GM12878 (cell line): Measurements from ENCODE around the gene CERT1.

Source experiments
- EZH2 ChIP-seq: IDR thresholded peaks from 2 replicates; pipeline ENCODE4 v1.6.1; 2012; ENCODE audit warnings: low read depth, mild to moderate bottlenecking, control low read depth, inconsistent platforms, low read length, borderline replicate concordance; ENCODE audit not compliant: control insufficient read depth
- MXI1 ChIP-seq: fragments of 150-350 bp; IDR thresholded peaks from 2 replicates; pipeline ENCODE4 v1.6.1; 2011; ENCODE audit warnings: low read depth, mild to moderate bottlenecking, inconsistent platforms, low read length, improper control_type of control experiment
- NR2F1 ChIP-seq: fragments of 450-650 bp; conservative IDR thresholded peaks from 2 replicates; pipeline ENCODE4 v1.6.1; 2017; ENCODE audit warnings: mild to moderate bottlenecking
- POLR2A ChIP-seq: IDR thresholded peaks from 2 replicates; pipeline ENCODE4 v1.6.1; 2011; ENCODE audit warnings: low read depth, mild to moderate bottlenecking, low read length
- YY1 ChIP-seq: IDR thresholded peaks from 2 replicates; pipeline ENCODE4 v1.6.1; 2011; ENCODE audit warnings: low read depth, mild to moderate bottlenecking, low read length
- TF ChIP-seq, protein P1 (sequence below), 3 experiments: IDR thresholded peaks in 2 of 3; conservative IDR thresholded peaks in 1 of 3; 2 replicates each; pipeline ENCODE4 v1.5.1; 2011; ENCODE audit warnings: low read depth in 3 of 3, low read length in 3 of 3, mild to moderate bottlenecking in 3 of 3, control low read depth in 2 of 3, moderate library complexity in 2 of 3, inconsistent platforms in 1 of 3, mixed read lengths in 1 of 3; ENCODE audit not compliant: control insufficient read depth in 2 of 3, insufficient read depth in 1 of 3; ENCODE audit errors: extremely low read depth in 1 of 3

DNA sequence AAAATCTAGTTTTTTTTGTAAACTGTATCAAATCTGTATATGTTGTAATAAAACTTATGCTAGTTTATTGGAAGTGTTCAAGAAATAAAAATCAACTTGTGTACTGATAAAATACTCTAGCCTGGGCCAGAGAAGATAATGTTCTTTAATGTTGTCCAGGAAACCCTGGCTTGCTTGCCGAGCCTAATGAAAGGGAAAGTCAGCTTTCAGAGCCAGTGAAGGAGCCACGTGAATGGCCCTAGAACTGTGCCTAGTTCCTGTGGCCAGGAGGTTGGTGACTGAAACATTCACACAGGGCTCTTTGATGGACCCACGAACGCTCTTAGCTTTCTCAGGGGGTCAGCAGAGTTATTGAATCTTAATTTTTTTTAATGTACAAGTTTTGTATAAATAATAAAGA is 150.1 kb downstream of the CERT1 start:
- TF ChIP-seq NR2F1 (no peak), POLR2A (no peak), EZH2 (no peak), YY1 (no peak), MXI1 (no peak)
- TF ChIP-seq, protein P1, sequence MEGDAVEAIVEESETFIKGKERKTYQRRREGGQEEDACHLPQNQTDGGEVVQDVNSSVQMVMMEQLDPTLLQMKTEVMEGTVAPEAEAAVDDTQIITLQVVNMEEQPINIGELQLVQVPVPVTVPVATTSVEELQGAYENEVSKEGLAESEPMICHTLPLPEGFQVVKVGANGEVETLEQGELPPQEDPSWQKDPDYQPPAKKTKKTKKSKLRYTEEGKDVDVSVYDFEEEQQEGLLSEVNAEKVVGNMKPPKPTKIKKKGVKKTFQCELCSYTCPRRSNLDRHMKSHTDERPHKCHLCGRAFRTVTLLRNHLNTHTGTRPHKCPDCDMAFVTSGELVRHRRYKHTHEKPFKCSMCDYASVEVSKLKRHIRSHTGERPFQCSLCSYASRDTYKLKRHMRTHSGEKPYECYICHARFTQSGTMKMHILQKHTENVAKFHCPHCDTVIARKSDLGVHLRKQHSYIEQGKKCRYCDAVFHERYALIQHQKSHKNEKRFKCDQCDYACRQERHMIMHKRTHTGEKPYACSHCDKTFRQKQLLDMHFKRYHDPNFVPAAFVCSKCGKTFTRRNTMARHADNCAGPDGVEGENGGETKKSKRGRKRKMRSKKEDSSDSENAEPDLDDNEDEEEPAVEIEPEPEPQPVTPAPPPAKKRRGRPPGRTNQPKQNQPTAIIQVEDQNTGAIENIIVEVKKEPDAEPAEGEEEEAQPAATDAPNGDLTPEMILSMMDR (IDR thresholded peaks at IDR 0.05 in 2 of 3, conservative IDR thresholded peaks at IDR 0.05 in 1 of 3; ENCODE audit: control insufficient read depth in 2 of 3, extremely low read depth in 1 of 3, insufficient read depth in 1 of 3, low read depth in 3 of 3, low read length in 3 of 3): no peak
